H1 (cell line): ENCODE measurements around the gene TMEM86B. TPM values are rescaled to one million over a fixed set of nuclear protein-coding genes. Genes with fewer than 3 reads are reported as not detected.

Experiments used
- CTCF ChIA-PET: fragments of 300-600 bp; sonication (Branson Sonifier 250); formaldehyde crosslinking; loops from one replicate; lab custom pipeline; 2021; ENCODE audit not compliant: partially characterized antibody; lab: Charles Lee
- POLR2A ChIA-PET: fragments of 300-600 bp; sonication (Branson Sonifier 250); formaldehyde crosslinking; loops from one replicate; lab custom pipeline; 2021; ENCODE audit warnings: inconsistent platforms; ENCODE audit not compliant: partially characterized antibody; lab: Charles Lee
- DNase-seq, 2 experiments: peaks; one replicate each; pipeline versions ENCODE4 v3.0.0 to v3.0.0-alpha.2; 2010 to 2022; ENCODE audit warnings: low spot score in 2 of 2, low read depth in 1 of 2, mixed read lengths in 1 of 2
- FAIRE-seq: peaks from 2 replicates; lab custom pipeline; 2011; peaks lifted over from hg19 to GRCh38; lab: Jason Lieb, UNC
- H2AFZ ChIP-seq: 2 replicates; pipeline ENCODE4 v1.8.1; 2012; ENCODE audit warnings: low read length, inconsistent platforms
- H2AK5ac ChIP-seq: 2 replicates; pipeline ENCODE4 v1.6.1; 2013; ENCODE audit warnings: low read depth, low read length
- H2BK120ac ChIP-seq: replicated peaks from 2 replicates; pipeline ENCODE3; 2013; ENCODE audit warnings: low read depth, low read length, inconsistent platforms
- H2BK12ac ChIP-seq: 2 replicates; pipeline ENCODE4 v1.6.1; 2013; ENCODE audit warnings: low read depth, low read length
- H2BK15ac ChIP-seq: 2 replicates; pipeline ENCODE4 v1.6.1; 2013; ENCODE audit warnings: low read length
- H2BK20ac ChIP-seq: 2 replicates; pipeline ENCODE4 v1.6.1; 2013; ENCODE audit warnings: low read length
- H2BK5ac ChIP-seq: 2 replicates; pipeline ENCODE4 v1.6.1; 2013; ENCODE audit warnings: low read depth, low read length
- H3K14ac ChIP-seq: 2 replicates; pipeline ENCODE4 v1.6.1; 2013; ENCODE audit warnings: inconsistent platforms; ENCODE audit not compliant: insufficient read length
- H3K18ac ChIP-seq: 2 replicates; pipeline ENCODE4 v1.6.1; 2013; ENCODE audit warnings: low read length; ENCODE audit errors: extremely low read depth
- H3K23ac ChIP-seq: 2 replicates; pipeline ENCODE4 v1.6.1; 2013; ENCODE audit warnings: inconsistent platforms; ENCODE audit not compliant: insufficient read length
- H3K23me2 ChIP-seq: 2 replicates; pipeline ENCODE4 v1.6.1; 2013; ENCODE audit warnings: low read depth, low read length
- H3K27ac ChIP-seq: 2 replicates; pipeline ENCODE4 v1.6.1; 2011; ENCODE audit warnings: low read depth, low read length, inconsistent platforms
- H3K27me3 ChIP-seq, 4 experiments: replicated peaks in 1 of 4; 1 replicate in 1 of 4; 2 replicates in 3 of 4; pipeline versions ENCODE4 v1.6.1 to v1.8.1; 2011 to 2013; ENCODE audit warnings: low read length in 3 of 4, mild to moderate bottlenecking in 3 of 4, inconsistent platforms in 2 of 4, mixed read lengths in 2 of 4, moderate library complexity in 1 of 4; ENCODE audit not compliant: control insufficient read depth in 3 of 4, insufficient read depth in 3 of 4; ENCODE audit errors: extremely low read depth in 1 of 4
- H3K36me3 ChIP-seq, 4 experiments: 2 replicates each; pipeline versions ENCODE4 v1.6.1 to v1.8.1; 2011 to 2013; ENCODE audit warnings: mild to moderate bottlenecking in 4 of 4, low read length in 3 of 4, moderate library complexity in 2 of 4, control low read depth in 1 of 4, inconsistent platforms in 1 of 4; ENCODE audit not compliant: insufficient read depth in 4 of 4, control insufficient read depth in 2 of 4
- H3K4ac ChIP-seq: replicated peaks from 2 replicates; pipeline ENCODE3; 2013; ENCODE audit warnings: low read length, low read depth, mixed read lengths, inconsistent platforms; ENCODE audit not compliant: insufficient read length
- H3K4me1 ChIP-seq, 4 experiments: replicated peaks in 1 of 4; 1 replicate in 1 of 4; 2 replicates in 3 of 4; pipeline versions ENCODE4 v1.6.1 to v1.8.1; 2011 to 2013; ENCODE audit warnings: low read length in 3 of 4, inconsistent platforms in 2 of 4, mixed read lengths in 1 of 4; ENCODE audit not compliant: insufficient read depth in 4 of 4, control insufficient read depth in 3 of 4
- H3K4me2 ChIP-seq, 2 experiments: 2 replicates each; pipeline versions ENCODE4 v1.6.1 to v1.8.1; 2011 to 2013; ENCODE audit warnings: low read depth in 2 of 2, low read length in 2 of 2, control low read depth in 1 of 2, inconsistent platforms in 1 of 2, mild to moderate bottlenecking in 1 of 2; ENCODE audit not compliant: insufficient read depth in 1 of 2
- H3K4me3 ChIP-seq, 4 experiments: fragments of 200-600, 300-600 bp in 1 of 4; sonication (generic), shearing (Covaris generic), sonication (Bioruptor Twin) in 1 of 4; 2 replicates each; pipeline versions ENCODE4 v1.5.1 to v1.8.1; 2011 to 2016; ENCODE audit warnings: low read length in 4 of 4, low read depth in 3 of 4, control low read depth in 2 of 4, inconsistent platforms in 2 of 4, mild to moderate bottlenecking in 2 of 4, mixed read lengths in 1 of 4, moderate library complexity in 1 of 4; ENCODE audit not compliant: insufficient read depth in 2 of 4; ENCODE audit errors: extremely low read depth in 1 of 4
- H3K56ac ChIP-seq: replicated peaks from 2 replicates; pipeline ENCODE3; 2013; ENCODE audit warnings: low read depth, mild to moderate bottlenecking, mixed read lengths, low read length, inconsistent platforms; ENCODE audit not compliant: insufficient read length
- H3K79me1 ChIP-seq: 2 replicates; pipeline ENCODE4 v1.6.1; 2013; ENCODE audit warnings: low read depth, low read length, control low read depth
- H3K79me2 ChIP-seq, 2 experiments: 2 replicates each; pipeline versions ENCODE4 v1.6.1 to v1.8.1; 2012 to 2013; ENCODE audit warnings: low read length in 2 of 2, mild to moderate bottlenecking in 2 of 2, inconsistent platforms in 1 of 2; ENCODE audit not compliant: insufficient read depth in 2 of 2, control insufficient read depth in 1 of 2
- H3K9ac ChIP-seq, 4 experiments: replicated peaks in 1 of 4; 1 replicate in 1 of 4; 2 replicates in 3 of 4; pipeline versions ENCODE4 v1.6.1 to v1.8.1; 2011 to 2013; ENCODE audit warnings: low read depth in 3 of 4, low read length in 3 of 4, control low read depth in 2 of 4, mild to moderate bottlenecking in 2 of 4, moderate library complexity in 2 of 4, inconsistent platforms in 1 of 4; ENCODE audit errors: extremely low read depth in 1 of 4
- H3K9me3 ChIP-seq, 2 experiments: 2 replicates each; pipeline versions ENCODE4 v1.6.1 to v1.8.1; 2012 to 2013; ENCODE audit warnings: mild to moderate bottlenecking in 2 of 2, moderate library complexity in 2 of 2, control low read depth in 1 of 2, inconsistent platforms in 1 of 2, low read depth in 1 of 2, low read length in 1 of 2, mixed read lengths in 1 of 2; ENCODE audit not compliant: insufficient read depth in 2 of 2
- H4K20me1 ChIP-seq, 2 experiments: replicated peaks in 1 of 2; 2 replicates each; pipeline versions ENCODE3 to v1.8.1; 2011 to 2013; ENCODE audit warnings: inconsistent platforms in 2 of 2, low read length in 2 of 2, mild to moderate bottlenecking in 1 of 2; ENCODE audit not compliant: insufficient read depth in 2 of 2, control insufficient read depth in 1 of 2
- H4K5ac ChIP-seq: 2 replicates; pipeline ENCODE4 v1.6.1; 2013; ENCODE audit warnings: low read length, low read depth, mixed read lengths, inconsistent platforms; ENCODE audit not compliant: insufficient read length
- H4K8ac ChIP-seq: 2 replicates; pipeline ENCODE4 v1.8.0; 2013; ENCODE audit warnings: mild to moderate bottlenecking, moderate library complexity, low read length, inconsistent platforms; ENCODE audit not compliant: insufficient read depth; ENCODE audit errors: extremely low read depth
- H4K91ac ChIP-seq: replicated peaks from 2 replicates; pipeline ENCODE3; 2013; ENCODE audit warnings: low read length, mixed read lengths, inconsistent platforms; ENCODE audit not compliant: insufficient read length
- BRCA1 ChIP-seq: IDR thresholded peaks from 2 replicates; pipeline ENCODE4 v1.6.1; 2012; ENCODE audit warnings: low read depth, low read length, improper control_type of control experiment
- CTBP2 ChIP-seq: IDR thresholded peaks from 2 replicates; pipeline ENCODE4 v1.7.0; 2011; ENCODE audit warnings: borderline replicate concordance, mild to moderate bottlenecking, moderate library complexity, mixed read lengths, low read length; ENCODE audit not compliant: insufficient read depth, insufficient read length
- E2F6 ChIP-seq: IDR thresholded peaks from 2 replicates; pipeline ENCODE4 v1.6.1; 2012; ENCODE audit warnings: inconsistent platforms
- FOSL1 ChIP-seq: IDR thresholded peaks from 2 replicates; pipeline ENCODE4 v1.6.1; 2011; ENCODE audit warnings: mild to moderate bottlenecking, low read depth, low read length, moderate library complexity; ENCODE audit not compliant: insufficient read depth
- HDAC2 ChIP-seq, 2 experiments: fragments of 300-600 bp in 1 of 2; sonication (generic) in 1 of 2; IDR thresholded peaks; 2 replicates each; pipeline ENCODE4 v1.6.1; 2011 to 2012; ENCODE audit warnings: low read depth in 2 of 2, low read length in 2 of 2, mild to moderate bottlenecking in 2 of 2, moderate library complexity in 2 of 2, borderline replicate concordance in 1 of 2, inconsistent platforms in 1 of 2
- KDM5A ChIP-seq: fragments of 200-600 bp; IDR thresholded peaks from 2 replicates; pipeline ENCODE4 v1.7.1; 2012; ENCODE audit warnings: mild to moderate bottlenecking, low read length, inconsistent platforms, mixed read lengths
- MAFK ChIP-seq: IDR thresholded peaks from 2 replicates; pipeline ENCODE4 v1.6.1; 2012; ENCODE audit warnings: low read depth, mild to moderate bottlenecking, improper control_type of control experiment, low read length
- MAX ChIP-seq: IDR thresholded peaks from 2 replicates; pipeline ENCODE4 v1.6.1; 2012; ENCODE audit warnings: inconsistent platforms
- POLR2AphosphoS5 ChIP-seq: IDR thresholded peaks from 2 replicates; pipeline ENCODE4 v1.6.1; 2011; ENCODE audit warnings: low read depth, low read length
- SAP30 ChIP-seq: fragments of 300-600 bp; sonication (generic); IDR thresholded peaks from 2 replicates; pipeline ENCODE4 v1.7.1; 2012; ENCODE audit warnings: low read length, moderate library complexity, mild to moderate bottlenecking, inconsistent platforms; ENCODE audit not compliant: insufficient read depth, insufficient replicate concordance
- SP1 ChIP-seq: IDR thresholded peaks from 2 replicates; pipeline ENCODE4 v1.6.1; 2011; ENCODE audit warnings: low read depth, low read length
- SP2 ChIP-seq: IDR thresholded peaks from 2 replicates; pipeline ENCODE4 v1.6.1; 2012; ENCODE audit warnings: mild to moderate bottlenecking, low read length, inconsistent platforms
- SUZ12 ChIP-seq: fragments of 200-600 bp; sonication (generic); IDR thresholded peaks from 2 replicates; pipeline ENCODE4 v1.6.1; 2012; ENCODE audit warnings: mild to moderate bottlenecking, inconsistent platforms, low read length, moderate library complexity, mixed read lengths
- TAF1 ChIP-seq: IDR thresholded peaks from 2 replicates; pipeline ENCODE4 v1.6.1; 2011; ENCODE audit warnings: mild to moderate bottlenecking, low read depth, low read length
- WGBS, 2 experiments: shearing (Covaris generic) in 1 of 2; methylation state at CpG; one replicate each; pipeline versions ENCODE4 v1.1.6 to v1.1.7; 2013 to 2015; ENCODE audit warnings: low lambda C conversion rate in 2 of 2, mixed read lengths in 2 of 2, inconsistent platforms in 1 of 2, low coverage in 1 of 2, missing lambda C conversion rate in 1 of 2; ENCODE audit not compliant: insufficient replicate concordance in 2 of 2, insufficient coverage in 1 of 2, insufficient read length in 1 of 2; ENCODE audit errors: extremely low coverage in 1 of 2, missing lambda C conversion rate in 1 of 2; 5-methylcytosine and 5-hydroxymethylcytosine counted together
- polyA plus RNA-seq, 7 experiments: library from polyadenylated mRNA; depleted of rRNA in 3 of 7; stranded (reverse) in 5 of 7; unstranded in 2 of 7; fragments of >200 nt in 5 of 7; fragments of 200-250 nt in 2 of 7; gene quantifications; 1 replicate in 5 of 7; 2 replicates in 1 of 7; 4 replicates in 1 of 7; pipeline versions ENCODE4 v1.2.1 to v1.2.3, GENCODE V29; 2011 to 2013; ENCODE audit warnings: missing spikeins in 2 of 7, mixed read lengths in 2 of 7
- total RNA-seq: library from RNA; stranded (reverse); fragmentation: NEBNext Ultra II Directional; extraction: Animal tissue kit (Norgen Biotek cat#: 25700); gene quantifications from 2 replicates; pipeline ENCODE4 v1.2.1, GENCODE V29; 2021

Gene TMEM86B
- total and polyA plus RNA-seq, 2 of the 8 experiments (the other 6 are each of a cell fraction or from before 2014, with no cell fraction given): 2.0 to 2.9 TPM

- POLR2A ChIA-PET: no interaction called here
- CTCF ChIA-PET: interaction anchor here (0.6 to 8.4 kb wide), 2 partner anchors 11 to 17 kb away, joined by 3 to 32 read pairs; no protein-coding TSS in a partner anchor
- no peaks in the 10 kb centered on the region for H3K79me2 ChIP-seq
- DNase-seq: no peak
- H3K79me1 ChIP-seq: no peaks in the 10 kb centered on the region; the same call in 1 of the 2 replicates
- no peak overlapping the region for H2BK12ac ChIP-seq
- H2BK20ac ChIP-seq: no peak overlapping the region
- H3K27ac ChIP-seq: no peak overlapping the region
- H3K23ac ChIP-seq: no peak overlapping the region
- peaks cover 15 to 60% (median 49%) of the 10 kb centered on the region in 4 experiments for H3K36me3 ChIP-seq
- H4K8ac ChIP-seq: no peak overlapping the region
- no peak overlapping the region for H2BK120ac ChIP-seq
- no peak overlapping the region for H2BK5ac ChIP-seq
- no peaks in the 10 kb centered on the region for H3K23me2 ChIP-seq
- H2AK5ac ChIP-seq: no peak overlapping the region
- H3K27me3 ChIP-seq: no peaks in the 10 kb centered on the region
- no peak overlapping the region for H2AFZ ChIP-seq
- peaks cover 0 to 12% of the 10 kb centered on the region in 2 experiments for H4K20me1 ChIP-seq
- no peak overlapping the region for H4K5ac ChIP-seq
- no peaks in the 10 kb centered on the region for H3K9me3 ChIP-seq
- H3K4me2 ChIP-seq: no peak overlapping the region
- H3K56ac ChIP-seq: no peak overlapping the region
- no peak overlapping the region for H3K9ac ChIP-seq
- no peak for FAIRE-seq
- H3K18ac ChIP-seq: no peak overlapping the region
- H4K91ac ChIP-seq: no peak overlapping the region
- H2BK15ac ChIP-seq: no peak overlapping the region
- no peak overlapping the region for H3K4ac ChIP-seq
- no peak overlapping the region for H3K14ac ChIP-seq
- no peak overlapping the region for H3K4me3 ChIP-seq
- 84% methylated on average over 12 of the region's 12 CpGs; no CpG with 5 or more reads in 1 of the 2 experiments for WGBS, 2 experiments
- no peaks in the 10 kb centered on the region for H3K4me1 ChIP-seq
- TF ChIP-seq KDM5A: no peak
- no peak for TF ChIP-seq BRCA1
- TF ChIP-seq E2F6: no peak
- no peak for TF ChIP-seq MAX
- no peak for TF ChIP-seq SUZ12
- no peak for TF ChIP-seq SAP30
- no peak for TF ChIP-seq TAF1
- TF ChIP-seq MAFK: no peak
- no peak for TF ChIP-seq HDAC2 (IDR thresholded peaks at IDR 0.05; ENCODE audit: borderline replicate concordance in 1 of 2, low read depth in 2 of 2, low read length in 2 of 2)
- no peak for TF ChIP-seq CTBP2
- TF ChIP-seq POLR2AphosphoS5: no peak
- TF ChIP-seq SP2: no peak
- TF ChIP-seq FOSL1: no peak
- no peak for TF ChIP-seq SP1
Observed at GRCh38 chr19:55239004-55239403, 10.4 kb upstream of the TMEM86B start.
